HG03571 (cell line): ENCODE data around the gene CD300LG.
"Not testable (repeated sequence)": the region's sequence is repeated elsewhere in the genome, so short reads cannot be mapped to it uniquely, and the experiment has no call there.

Source experiments
- ATAC-seq: cut with Tn5 transposase; IDR thresholded peaks from one replicate; pipeline ENCODE4 v1.9.1; 2021; ENCODE audit not compliant: unreplicated experiment

CD300LG gene

GRCh38 chr17:43852571-43852970 lies 5.6 kb downstream of the CD300LG start:
- ATAC-seq = no peak

DNA sequence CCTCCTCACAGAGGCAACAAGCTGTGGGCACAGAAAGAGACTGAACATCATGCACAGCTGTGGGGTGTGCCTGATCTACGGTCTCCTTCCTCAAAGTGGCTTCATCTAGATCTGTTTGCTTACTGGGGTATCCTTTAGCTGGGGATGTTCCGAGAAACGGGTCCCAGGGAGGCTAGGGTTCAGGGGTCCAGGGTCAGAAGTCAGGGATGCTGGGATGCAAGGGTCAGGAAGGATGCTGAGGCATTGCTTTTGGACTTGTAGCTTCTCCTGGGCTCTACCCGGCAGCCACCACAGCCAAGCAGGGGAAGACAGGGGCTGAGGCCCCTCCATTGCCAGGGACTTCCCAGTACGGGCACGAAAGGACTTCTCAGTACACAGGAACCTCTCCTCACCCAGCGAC lies 6.6 kb downstream of the CD300LG start:
- no peak for ATAC-seq

- ATAC-seq = no peak
Measured at GRCh38 chr17:43854498-43854897, 7.5 kb downstream of the CD300LG start.

- ATAC-seq = no peak
Measured at GRCh38 chr17:43855061-43855460, 8.1 kb downstream of the CD300LG start.

DNA sequence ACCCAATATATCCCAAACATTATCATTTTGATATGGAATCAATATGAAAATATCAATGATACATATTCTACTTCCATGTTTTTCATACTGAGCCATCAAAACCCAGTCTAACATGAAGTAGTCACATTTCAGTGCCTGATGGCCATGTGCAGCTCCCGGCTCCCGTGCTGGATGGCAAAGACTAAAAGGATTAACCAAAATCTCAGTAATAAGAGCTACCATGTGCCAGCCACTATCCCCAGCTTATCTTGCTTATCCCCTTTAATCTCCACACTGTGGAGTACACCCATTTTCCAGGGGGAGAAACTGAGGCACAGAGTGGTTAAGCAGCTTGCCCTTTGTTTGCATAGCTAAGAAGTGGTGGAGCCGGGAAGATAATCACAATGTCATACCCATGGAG lies 9.2 kb downstream of the CD300LG start:
- ATAC-seq = no peak

- no peak for ATAC-seq
Measured at GRCh38 chr17:43857141-43857540, 10.2 kb downstream of the CD300LG start.

GRCh38 chr17:43857957-43858600 lies 11.1 kb downstream of the CD300LG start:
- no peak for ATAC-seq

GRCh38 chr17:43860077-43860725 lies 13.2 kb downstream of the CD300LG start:
- no peak for ATAC-seq

GRCh38 chr17:43860927-43861622 lies 14.1 kb downstream of the CD300LG start:
- no peak for ATAC-seq

GRCh38 chr17:43861960-43862359 lies 15.0 kb downstream of the CD300LG start:
- ATAC-seq = no peak

DNA sequence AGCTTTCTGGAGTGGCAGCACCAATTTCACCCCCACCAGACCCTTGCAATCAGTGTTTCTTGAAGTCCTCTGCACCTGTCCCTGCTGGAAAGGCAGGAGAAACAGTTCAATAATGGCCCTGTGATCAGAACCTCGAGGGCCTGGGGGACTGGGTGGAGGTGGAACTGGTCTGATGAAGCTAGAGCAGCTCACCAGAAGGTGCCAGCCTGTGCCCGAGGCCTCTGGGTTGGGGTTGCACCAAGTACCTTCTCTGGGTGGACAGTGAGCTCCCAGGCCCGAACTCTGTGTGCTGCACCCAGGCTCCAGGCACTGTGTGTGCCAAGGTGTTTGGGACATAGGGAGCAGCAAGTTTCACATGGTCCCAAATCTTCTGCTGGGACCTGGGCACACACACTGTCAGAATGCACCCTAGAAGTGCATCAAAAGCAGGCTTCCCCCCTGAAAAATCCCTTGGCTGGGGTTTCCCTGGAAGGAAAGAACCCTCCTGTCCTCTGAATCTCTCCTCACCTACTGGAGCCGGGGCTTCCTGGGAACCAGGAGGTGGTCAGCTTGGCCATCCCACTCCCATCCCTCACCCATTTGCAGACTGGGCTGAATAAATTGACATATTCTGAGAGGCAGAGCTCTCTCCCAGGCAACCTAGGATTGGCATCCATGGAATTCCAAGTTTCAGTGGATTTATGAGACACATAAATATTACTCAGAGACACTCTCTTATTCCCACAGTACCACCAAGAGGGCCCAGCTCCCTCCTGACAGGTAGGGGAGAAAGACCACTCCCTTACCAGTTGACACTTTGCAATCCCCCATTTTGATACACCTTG lies 17.4 kb downstream of the CD300LG start:
- no peak for ATAC-seq

DNA sequence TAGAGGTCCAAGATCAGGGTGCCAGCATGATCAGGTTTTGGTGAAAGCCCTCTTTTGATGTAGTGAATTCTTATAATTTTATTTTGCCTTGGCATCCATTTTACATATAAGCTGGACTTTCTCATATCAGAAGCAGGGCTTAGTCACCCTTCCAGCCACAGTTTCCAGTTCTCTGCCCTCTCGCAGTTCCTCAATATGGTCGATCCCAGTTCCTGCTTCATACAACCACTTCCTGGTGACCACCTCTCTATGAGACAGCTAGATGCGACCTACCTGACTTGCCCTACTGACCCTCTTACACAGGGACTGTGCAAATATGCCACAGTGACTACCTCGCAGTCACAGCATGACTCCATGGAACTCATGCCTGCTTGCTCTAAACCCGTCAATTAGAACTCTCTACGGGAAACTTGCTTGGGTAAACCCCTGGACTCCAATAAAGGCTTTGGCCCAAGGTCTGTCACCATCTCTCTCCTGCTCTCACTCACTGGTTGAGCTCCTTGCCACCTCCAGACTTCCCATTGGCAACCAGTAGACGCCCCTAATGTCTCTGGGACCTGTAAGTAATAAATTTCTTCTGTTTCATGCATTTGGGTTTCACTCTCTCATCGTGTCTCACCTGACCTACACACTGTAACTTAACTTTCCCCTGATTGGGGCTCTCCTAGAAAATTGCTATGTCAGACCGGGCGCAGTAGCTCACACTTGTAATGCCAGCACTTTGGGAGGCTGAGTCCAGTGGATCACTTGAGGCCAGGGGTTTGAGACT lies 21.4 kb downstream of the CD300LG start:
- ATAC-seq = no peak

GRCh38 chr17:43869031-43869430 lies 22.1 kb downstream of the CD300LG start:
- ATAC-seq = not testable (repeated sequence)

- ATAC-seq = no peak
Measured at GRCh38 chr17:43871946-43872690, 25.1 kb downstream of the CD300LG start.

- no peak for ATAC-seq
Measured at GRCh38 chr17:43873091-43873490, 26.1 kb downstream of the CD300LG start.

GRCh38 chr17:43873815-43874214 lies 26.8 kb downstream of the CD300LG start:
- ATAC-seq = no peak

GRCh38 chr17:43874293-43874692 lies 27.3 kb downstream of the CD300LG start:
- no peak for ATAC-seq

DNA sequence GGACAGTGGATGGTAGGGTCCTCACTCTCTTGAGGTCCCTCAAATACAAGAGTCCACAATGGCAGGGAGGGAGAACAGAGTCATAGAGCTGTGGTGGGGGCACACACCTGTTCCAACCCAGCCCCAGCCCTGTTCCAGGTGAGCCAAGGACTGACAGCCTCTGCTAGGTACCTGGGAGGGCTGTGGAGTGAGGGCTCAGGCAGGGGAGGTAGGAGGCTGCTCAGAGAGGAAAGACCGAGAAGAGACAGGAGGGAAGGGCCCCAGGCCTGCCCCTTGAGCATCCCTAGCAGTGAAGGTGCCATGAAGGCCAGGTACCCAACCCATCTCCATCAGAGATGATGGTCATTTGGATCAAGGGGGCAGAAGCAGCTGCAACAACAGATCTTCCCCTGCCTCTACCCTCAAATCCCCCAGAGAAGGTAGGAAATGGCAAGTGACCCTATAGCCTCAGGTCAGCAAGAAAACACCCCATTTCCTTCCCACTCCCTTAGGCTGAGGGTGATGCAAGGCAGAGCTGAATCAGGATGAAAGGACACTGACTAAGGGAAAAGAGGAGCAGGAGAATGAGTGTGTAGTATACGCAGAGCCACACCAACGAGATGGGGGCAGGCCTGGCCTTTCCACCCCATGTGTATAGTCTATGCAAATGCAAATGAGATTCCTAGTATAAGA lies 28.6 kb downstream of the CD300LG start:
- no peak for ATAC-seq

GRCh38 chr17:43877031-43877430 lies 30.1 kb downstream of the CD300LG start:
- ATAC-seq = no peak
